ENCODE measurements around the gene KIF9. TPM values are rescaled to one million over a fixed set of nuclear protein-coding genes. Genes with fewer than 3 reads are reported as not detected.
"Not testable (repeated sequence)": the region's sequence is repeated elsewhere in the genome, so short reads cannot be mapped to it uniquely, and the experiment has no call there.

The KIF9 gene
- total and polyA plus RNA-seq, 11 donors = 5.2 to 19.2 (median 8.7) TPM

DNA sequence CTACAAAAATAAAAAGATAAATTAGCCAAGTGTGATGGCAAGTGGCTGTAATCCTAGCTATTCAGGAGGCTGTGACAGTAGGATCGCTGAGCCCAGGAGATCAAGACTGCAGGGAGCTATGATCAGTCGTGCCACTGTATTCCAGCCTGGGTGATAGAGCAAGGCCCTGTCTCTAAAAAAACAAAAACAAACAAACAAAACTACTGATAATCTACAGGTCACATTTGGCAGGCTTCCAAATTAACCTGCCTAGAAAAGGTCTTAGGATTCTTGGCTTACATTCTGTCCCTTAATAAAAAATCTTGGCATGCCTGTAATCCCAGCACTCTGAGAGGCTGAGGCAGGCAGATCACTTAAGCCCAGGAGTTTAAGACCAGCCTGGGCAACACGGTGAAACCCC lies 85.3 kb downstream of the KIF9 start:
- Histone ChIP-seq H3K27ac (no peak overlapping the region), H3K27me3 (no peaks in the 10 kb centered on the region), H3K4me1 (no peaks in the 10 kb centered on the region), H3K4me3 (no peak overlapping the region), H3K36me3 (no peaks in the 10 kb centered on the region), H3K9me3 (no peaks in the 10 kb centered on the region)
- DNase-seq (no peak), ATAC-seq (no peak)
- WGBS, 4 donors = 77 to 85% (median 80%) methylated on average over 3 of the region's 3 CpGs
- intact Hi-C loops (cut with DNase I) = no loop called here
- TF ChIP-seq, protein P1, sequence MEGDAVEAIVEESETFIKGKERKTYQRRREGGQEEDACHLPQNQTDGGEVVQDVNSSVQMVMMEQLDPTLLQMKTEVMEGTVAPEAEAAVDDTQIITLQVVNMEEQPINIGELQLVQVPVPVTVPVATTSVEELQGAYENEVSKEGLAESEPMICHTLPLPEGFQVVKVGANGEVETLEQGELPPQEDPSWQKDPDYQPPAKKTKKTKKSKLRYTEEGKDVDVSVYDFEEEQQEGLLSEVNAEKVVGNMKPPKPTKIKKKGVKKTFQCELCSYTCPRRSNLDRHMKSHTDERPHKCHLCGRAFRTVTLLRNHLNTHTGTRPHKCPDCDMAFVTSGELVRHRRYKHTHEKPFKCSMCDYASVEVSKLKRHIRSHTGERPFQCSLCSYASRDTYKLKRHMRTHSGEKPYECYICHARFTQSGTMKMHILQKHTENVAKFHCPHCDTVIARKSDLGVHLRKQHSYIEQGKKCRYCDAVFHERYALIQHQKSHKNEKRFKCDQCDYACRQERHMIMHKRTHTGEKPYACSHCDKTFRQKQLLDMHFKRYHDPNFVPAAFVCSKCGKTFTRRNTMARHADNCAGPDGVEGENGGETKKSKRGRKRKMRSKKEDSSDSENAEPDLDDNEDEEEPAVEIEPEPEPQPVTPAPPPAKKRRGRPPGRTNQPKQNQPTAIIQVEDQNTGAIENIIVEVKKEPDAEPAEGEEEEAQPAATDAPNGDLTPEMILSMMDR (IDR thresholded peaks at IDR 0.05) = no peak
- TF ChIP-seq POLR2A (IDR thresholded peaks at IDR 0.05) = no peak

DNA sequence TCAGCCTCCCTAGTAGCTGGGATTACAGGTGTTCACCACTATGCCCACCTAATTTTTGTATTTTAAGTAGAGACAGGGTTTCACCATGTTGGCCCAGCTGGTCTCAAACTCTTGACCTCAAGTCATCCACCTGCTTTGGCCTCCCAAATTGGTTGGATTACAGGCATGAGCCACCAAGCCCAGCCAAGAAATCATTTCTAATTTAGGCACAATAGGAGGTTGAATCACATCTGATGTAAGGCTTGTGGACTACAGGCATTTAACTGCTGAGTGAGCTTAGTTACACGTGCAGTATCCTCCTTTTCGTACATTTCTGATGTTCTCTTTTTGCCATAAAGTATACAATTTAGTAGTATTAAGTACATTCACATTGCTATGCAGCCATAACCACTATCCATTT lies 87.6 kb downstream of the KIF9 start:
- Histone ChIP-seq H3K4me3 (no peak overlapping the region), H3K27ac (no peak overlapping the region), H3K27me3 (no peaks in the 10 kb centered on the region), H3K9me3 (no peaks in the 10 kb centered on the region), H3K4me1 (no peaks in the 10 kb centered on the region), H3K36me3 (no peaks in the 10 kb centered on the region)
- ATAC-seq (peak in 1 of 4 donors; percentile 53), DNase-seq (no peak)
- WGBS, 4 donors = 85 to 97% (median 94%) methylated on average over 2 of the region's 2 CpGs
- intact Hi-C loops (cut with DNase I) = no loop called here
- TF ChIP-seq POLR2A (IDR thresholded peaks at IDR 0.05) = no peak
- TF ChIP-seq, protein P1 (IDR thresholded peaks at IDR 0.05) = no peak

DNA sequence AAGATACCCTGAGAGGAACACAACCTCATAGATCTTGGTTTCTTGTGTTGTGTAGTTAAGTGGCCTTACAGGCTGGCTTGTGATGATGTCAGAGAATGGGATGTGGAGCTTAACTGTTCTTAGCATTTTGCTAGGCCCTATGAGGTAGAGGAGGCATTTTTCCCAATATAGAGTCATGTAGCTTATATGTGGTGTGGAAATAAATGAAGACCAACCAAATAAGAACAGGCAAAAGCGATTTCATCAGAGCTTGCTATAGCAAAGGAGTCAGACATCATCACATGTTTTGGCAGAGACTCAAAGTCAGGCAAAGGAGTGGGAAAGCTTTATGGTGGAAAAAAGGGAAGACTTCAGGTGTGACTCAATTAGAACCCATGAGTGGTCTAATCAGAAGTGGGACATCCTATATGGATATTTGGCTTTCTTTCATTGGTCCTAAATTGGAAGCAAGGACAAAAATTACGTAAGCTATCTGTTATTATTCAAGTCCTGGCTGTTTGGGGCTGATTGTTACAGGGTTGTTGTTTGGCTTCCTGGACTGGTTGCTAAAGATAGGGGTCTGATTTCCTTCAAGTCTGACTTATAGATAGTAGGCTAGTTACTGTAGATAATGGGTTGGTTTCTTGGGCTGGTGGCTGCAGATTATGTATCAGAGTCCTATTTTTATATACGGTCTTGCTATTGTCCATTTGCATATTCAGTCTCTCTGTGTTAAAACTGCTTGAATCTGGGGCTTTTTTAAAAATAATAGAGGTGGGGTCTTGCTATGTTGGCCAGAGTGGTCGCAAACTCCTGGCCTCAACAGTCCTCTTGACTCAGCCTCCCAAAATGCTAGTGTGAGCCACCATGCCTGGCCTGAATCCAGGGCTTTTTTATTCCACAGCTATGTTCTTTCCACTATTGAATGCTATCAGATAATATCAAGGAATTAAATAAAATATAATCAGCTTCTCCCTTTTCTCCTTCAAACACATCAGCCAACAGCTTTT lies 88.4 kb downstream of the KIF9 start:
- intact Hi-C loops (cut with DNase I) = no loop called here
- no peaks in the 10 kb centered on the region for H3K27me3 ChIP-seq
- H3K27ac ChIP-seq = no peak overlapping the region
- TF ChIP-seq, protein P1 (IDR thresholded peaks at IDR 0.05) = no peak
- TF ChIP-seq POLR2A (IDR thresholded peaks at IDR 0.05) = no peak
- ATAC-seq (no peak), DNase-seq (no peak)
- no peak overlapping the region for H3K4me3 ChIP-seq
- 89 to 93% (median 92%) methylated on average over 4 of the region's 4 CpGs for WGBS, 4 donors
- no peaks in the 10 kb centered on the region for H3K36me3 ChIP-seq
- H3K4me1 ChIP-seq = no peaks in the 10 kb centered on the region
- no peaks in the 10 kb centered on the region for H3K9me3 ChIP-seq

DNA sequence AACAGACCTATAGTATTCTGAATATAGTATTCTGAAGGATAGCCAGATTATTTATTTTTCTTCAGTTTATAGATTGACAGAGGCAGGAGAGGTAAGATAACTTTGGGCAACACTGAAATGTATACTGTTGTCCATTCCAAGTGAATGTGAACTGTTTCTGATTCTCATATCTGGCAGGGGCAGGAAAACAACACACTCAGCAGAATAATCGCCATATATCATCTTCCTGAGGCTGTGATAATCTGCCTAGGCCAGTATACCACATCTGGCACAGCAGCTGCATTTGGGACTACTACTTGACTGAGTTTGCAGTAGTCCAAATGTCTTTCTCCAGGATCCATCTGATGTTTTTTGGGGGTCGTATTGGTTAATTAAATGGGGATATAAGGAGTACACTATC lies 96.3 kb downstream of the KIF9 start:
- no peak for TF ChIP-seq POLR2A (IDR thresholded peaks at IDR 0.05)
- TF ChIP-seq, protein P1 (IDR thresholded peaks at IDR 0.05) = no peak
- 87 to 96% (median 88%) methylated on average over 2 of the region's 2 CpGs for WGBS, 4 donors
- no peak for ATAC-seq
- peaks cover 0 to 5% (median 0%) of the 10 kb centered on the region in 9 donors for H3K36me3 ChIP-seq
- no peaks in the 10 kb centered on the region for H3K4me1 ChIP-seq
- H3K4me3 ChIP-seq = no peak overlapping the region
- intact Hi-C loops (cut with DNase I) = no loop called here
- H3K9me3 ChIP-seq = no peaks in the 10 kb centered on the region
- no peak overlapping the region for H3K27ac ChIP-seq
- DNase-seq = no peak
- H3K27me3 ChIP-seq = no peaks in the 10 kb centered on the region

DNA sequence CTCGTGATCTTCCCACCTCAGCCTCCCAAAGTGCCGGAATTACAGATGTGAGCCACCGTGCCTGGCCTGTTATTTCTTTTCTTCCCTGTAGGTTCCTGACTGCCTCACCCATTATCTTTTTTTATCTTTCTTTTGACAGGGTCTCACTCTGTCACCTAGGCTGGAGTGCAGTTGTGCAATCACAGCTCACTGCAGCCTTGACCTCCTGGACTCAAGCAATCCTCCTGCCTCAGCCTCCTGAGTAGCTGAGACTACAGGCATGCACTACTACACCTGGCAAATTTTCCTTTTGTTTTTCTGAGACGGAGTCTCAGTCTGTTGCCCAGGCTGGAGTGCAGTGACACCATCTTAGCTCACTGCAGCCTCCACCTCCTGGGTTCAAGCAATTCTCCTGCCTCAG lies 100.9 kb downstream of the KIF9 start:
- 85 to 99% (median 89%) methylated on average over 4 of the region's 4 CpGs for WGBS, 4 donors
- intact Hi-C loops (cut with DNase I); H3K4me3 ChIP-seq: not testable (repeated sequence)

DNA sequence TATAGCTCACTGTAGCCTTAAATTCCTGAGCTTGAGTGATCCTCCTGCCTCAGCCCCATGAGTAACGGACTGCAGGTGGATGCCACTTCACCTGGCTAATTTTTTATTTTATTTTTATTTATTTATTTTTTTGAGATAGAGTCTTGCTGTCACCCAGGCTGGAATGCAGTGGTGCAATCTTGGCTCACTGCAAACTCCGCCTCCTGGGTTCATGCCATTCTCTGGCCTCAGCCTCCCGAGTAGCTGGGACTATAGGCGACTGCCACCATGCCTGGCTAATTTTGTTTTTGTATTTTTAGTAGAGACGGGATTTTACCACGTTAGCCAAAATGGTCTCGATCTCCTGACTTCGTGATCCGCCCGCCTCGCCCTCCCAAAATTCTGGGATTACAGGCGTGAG lies 102.6 kb downstream of the KIF9 start:
- H3K27ac ChIP-seq; H3K4me3 ChIP-seq; ATAC-seq; intact Hi-C loops (cut with DNase I); H3K9me3 ChIP-seq; H3K4me1 ChIP-seq; H3K27me3 ChIP-seq; DNase-seq: not testable (repeated sequence)
- WGBS, 4 donors = 82 to 91% (median 89%) methylated on average over 12 of the region's 12 CpGs
- peaks cover 0 to 27% (median 18%) of the 10 kb centered on the region in 9 donors for H3K36me3 ChIP-seq

More for the DNA sequence above, 100.9 kb downstream of the KIF9 start:
- H3K36me3 ChIP-seq = peaks cover 0 to 23% (median 18%) of the 10 kb centered on the region in 9 donors
- not testable (repeated sequence) for H3K27ac ChIP-seq, DNase-seq, H3K9me3 ChIP-seq, H3K4me1 ChIP-seq, ATAC-seq, H3K27me3 ChIP-seq
